Fibroblast of lung (primary cell): ENCODE data around the gene LMF1. TPM values are rescaled to one million over a fixed set of nuclear protein-coding genes. Genes with fewer than 3 reads are reported as not detected.

ENCODE experiments used
- DNase-seq, 2 donors: peaks; one replicate each; pipeline versions ENCODE4 v3.0.0 to v3.0.0-alpha.2; 2010; ENCODE audit warnings: low read depth in 2 of 2
- H2AFZ ChIP-seq: 2 replicates; pipeline ENCODE4 v1.5.1; 2012; ENCODE audit warnings: low read length, control low read depth, inconsistent platforms
- H3K27ac ChIP-seq: 2 replicates; pipeline ENCODE4 v1.5.1; 2011; ENCODE audit warnings: low read length, control low read depth; ENCODE audit not compliant: insufficient read depth
- H3K27me3 ChIP-seq: 2 replicates; pipeline ENCODE4 v1.5.1; 2011; ENCODE audit warnings: mild to moderate bottlenecking, low read length; ENCODE audit not compliant: control insufficient read depth, insufficient read depth
- H3K36me3 ChIP-seq: 2 replicates; pipeline ENCODE4 v1.5.1; 2011; ENCODE audit warnings: low read length; ENCODE audit not compliant: control insufficient read depth, insufficient read depth
- H3K4me1 ChIP-seq: 2 replicates; pipeline ENCODE4 v1.5.1; 2011; ENCODE audit warnings: low read length; ENCODE audit not compliant: control insufficient read depth, insufficient read depth; ENCODE audit errors: extremely low read depth
- H3K4me2 ChIP-seq: 2 replicates; pipeline ENCODE4 v1.5.1; 2011; ENCODE audit warnings: low read length, control low read depth; ENCODE audit not compliant: insufficient read depth; ENCODE audit errors: extremely low read depth
- H3K4me3 ChIP-seq, 4 experiments: fragments of 200-600 bp in 1 of 4; sonication (generic) in 1 of 4; replicated peaks in 1 of 4; 2 replicates each; pipeline ENCODE4 v1.5.1; 2011 to 2016; ENCODE audit warnings: low read length in 4 of 4, low read depth in 3 of 4, mild to moderate bottlenecking in 3 of 4, control low read depth in 2 of 4, inconsistent platforms in 1 of 4, mixed read lengths in 1 of 4; ENCODE audit not compliant: insufficient read depth in 1 of 4; ENCODE audit errors: control extremely low read depth in 1 of 4
- H3K79me2 ChIP-seq: 2 replicates; pipeline ENCODE4 v1.5.1; 2012; ENCODE audit warnings: mild to moderate bottlenecking, low read length, inconsistent platforms; ENCODE audit not compliant: control insufficient read depth, insufficient read depth
- H3K9ac ChIP-seq: 2 replicates; pipeline ENCODE4 v1.5.1; 2011; ENCODE audit warnings: mild to moderate bottlenecking, low read length, control low read depth; ENCODE audit not compliant: insufficient read depth
- H3K9me3 ChIP-seq: 2 replicates; pipeline ENCODE4 v1.5.1; 2012; ENCODE audit warnings: low read depth, low read length; ENCODE audit not compliant: control insufficient read depth, insufficient read depth
- H4K20me1 ChIP-seq: 2 replicates; pipeline ENCODE4 v1.5.1; 2011; ENCODE audit warnings: low read length; ENCODE audit not compliant: control insufficient read depth, insufficient read depth; ENCODE audit errors: extremely low read depth
- CTCF ChIP-seq, 2 donors: IDR thresholded peaks in 1 of 2; conservative IDR thresholded peaks in 1 of 2; 1 replicate in 1 of 2; 2 replicates in 1 of 2; pipeline ENCODE4 v1.5.1; 2011 to 2012; ENCODE audit warnings: low read length in 2 of 2, control low read depth in 1 of 2, inconsistent platforms in 1 of 2, low read depth in 1 of 2, mild to moderate bottlenecking in 1 of 2
- EZH2 ChIP-seq: IDR thresholded peaks from 2 replicates; pipeline ENCODE4 v1.5.1; 2012; ENCODE audit warnings: low read length, control low read depth, mild to moderate bottlenecking; ENCODE audit errors: missing control alignments
- polyA plus RNA-seq, 2 donors: library from polyadenylated mRNA; depleted of rRNA in 1 of 2; stranded (reverse) in 1 of 2; unstranded in 1 of 2; fragments of >200 nt; gene quantifications; 2 replicates each; pipeline ENCODE4 v1.2.1, GENCODE V29; 2011 to 2012; ENCODE audit warnings: missing spikeins in 1 of 2
- total RNA-seq: library from RNA; depleted of rRNA; stranded (reverse); fragments of >200 nt; gene quantifications from 2 replicates; pipeline ENCODE4 v1.2.1, GENCODE V29; 2014

LMF1 gene
- total and polyA plus RNA-seq, 2 donors (not counting 1 experiment from before 2014, with no cell fraction given), result 12.3 to 12.6 TPM

GRCh38 chr16:918068-918467 lies 52.7 kb downstream of the LMF1 start:
- Histone ChIP-seq H4K20me1 (no peaks in the 10 kb centered on the region), H3K4me1 (peaks cover 7% of the 10 kb centered on the region), H3K27ac (no peak overlapping the region), H2AFZ (no peak overlapping the region), H3K36me3 (no peaks in the 10 kb centered on the region), H3K9ac (no peak overlapping the region), H3K9me3 (no peaks in the 10 kb centered on the region), H3K4me3 (no peak overlapping the region), H3K79me2 (no peaks in the 10 kb centered on the region), H3K27me3 (no peaks in the 10 kb centered on the region), H3K4me2 (no peak overlapping the region)
- DNase-seq, result no peak
- TF ChIP-seq EZH2, result no peak
- TF ChIP-seq CTCF (conservative IDR thresholded peaks at IDR 0.05 in 1 of 2, IDR thresholded peaks at IDR 0.05 in 1 of 2; ENCODE audit: low read depth in 1 of 2, low read length in 2 of 2), result no peak

GRCh38 chr16:917591-918061 lies 53.2 kb downstream of the LMF1 start:
- no peak overlapping the region for H3K4me2 ChIP-seq
- H3K9me3 ChIP-seq, result no peaks in the 10 kb centered on the region
- no peaks in the 10 kb centered on the region for H3K27me3 ChIP-seq
- H3K4me1 ChIP-seq, result peaks cover 7% of the 10 kb centered on the region
- H3K4me3 ChIP-seq, result no peak overlapping the region
- H3K79me2 ChIP-seq, result no peaks in the 10 kb centered on the region
- H3K9ac ChIP-seq, result no peak overlapping the region
- no peaks in the 10 kb centered on the region for H3K36me3 ChIP-seq
- TF ChIP-seq EZH2, result no peak
- TF ChIP-seq CTCF (conservative IDR thresholded peaks at IDR 0.05 in 1 of 2, IDR thresholded peaks at IDR 0.05 in 1 of 2; ENCODE audit: low read depth in 1 of 2, low read length in 2 of 2), result no peak
- no peak overlapping the region for H3K27ac ChIP-seq
- DNase-seq, result no peak
- no peak overlapping the region for H2AFZ ChIP-seq
- no peaks in the 10 kb centered on the region for H4K20me1 ChIP-seq

- Histone ChIP-seq H3K9ac (no peak overlapping the region), H2AFZ (no peak overlapping the region), H3K36me3 (no peaks in the 10 kb centered on the region), H3K4me3 (no peak overlapping the region), H3K27me3 (no peaks in the 10 kb centered on the region), H3K4me1 (peaks cover 5% of the 10 kb centered on the region), H3K4me2 (no peak overlapping the region), H4K20me1 (no peaks in the 10 kb centered on the region), H3K79me2 (no peaks in the 10 kb centered on the region), H3K27ac (no peak overlapping the region), H3K9me3 (no peaks in the 10 kb centered on the region)
- no peak for TF ChIP-seq CTCF (conservative IDR thresholded peaks at IDR 0.05 in 1 of 2, IDR thresholded peaks at IDR 0.05 in 1 of 2; ENCODE audit: low read depth in 1 of 2, low read length in 2 of 2)
- TF ChIP-seq EZH2, result no peak
- DNase-seq, result no peak
Observed at GRCh38 chr16:916035-916799, 54.6 kb downstream of the LMF1 start.
